Fibroblast of peridontal ligament (primary cell): ENCODE results near the gene TAS2R30.

Experiments used
- DNase-seq: peaks from one replicate; pipeline ENCODE4 v3.0.0-alpha.2; 2010; ENCODE audit errors: extremely low read depth

TAS2R30 gene, protein sequence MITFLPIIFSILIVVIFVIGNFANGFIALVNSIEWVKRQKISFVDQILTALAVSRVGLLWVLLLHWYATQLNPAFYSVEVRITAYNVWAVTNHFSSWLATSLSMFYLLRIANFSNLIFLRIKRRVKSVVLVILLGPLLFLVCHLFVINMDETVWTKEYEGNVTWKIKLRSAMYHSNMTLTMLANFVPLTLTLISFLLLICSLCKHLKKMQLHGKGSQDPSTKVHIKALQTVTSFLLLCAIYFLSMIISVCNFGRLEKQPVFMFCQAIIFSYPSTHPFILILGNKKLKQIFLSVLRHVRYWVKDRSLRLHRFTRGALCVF

DNA sequence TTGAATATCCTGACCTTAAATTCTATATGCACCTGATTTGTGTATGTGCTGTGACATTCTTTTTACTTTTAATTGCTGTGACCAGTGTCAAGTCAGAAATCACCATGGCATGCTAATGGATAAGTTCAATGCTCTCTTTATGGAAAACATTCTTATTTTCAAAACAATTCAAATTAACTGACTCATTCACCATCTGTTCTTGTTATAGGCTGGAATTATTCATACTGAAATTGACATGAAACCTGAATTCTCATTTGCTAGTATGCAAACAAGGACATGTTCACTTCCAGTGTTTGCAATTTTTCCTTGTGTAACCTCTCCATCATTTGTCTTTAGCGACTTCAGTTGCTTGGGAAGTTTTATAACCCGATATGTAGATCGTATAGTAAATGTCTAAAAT lies at the start of gene TAS2R30:
TAS2R30 (minus strand) TSS at position 340 of the 400 bp plus-strand sequence. CDS start 400 bp downstream, outside the sequence.
- peak; percentile 9 for DNase-seq

DNA sequence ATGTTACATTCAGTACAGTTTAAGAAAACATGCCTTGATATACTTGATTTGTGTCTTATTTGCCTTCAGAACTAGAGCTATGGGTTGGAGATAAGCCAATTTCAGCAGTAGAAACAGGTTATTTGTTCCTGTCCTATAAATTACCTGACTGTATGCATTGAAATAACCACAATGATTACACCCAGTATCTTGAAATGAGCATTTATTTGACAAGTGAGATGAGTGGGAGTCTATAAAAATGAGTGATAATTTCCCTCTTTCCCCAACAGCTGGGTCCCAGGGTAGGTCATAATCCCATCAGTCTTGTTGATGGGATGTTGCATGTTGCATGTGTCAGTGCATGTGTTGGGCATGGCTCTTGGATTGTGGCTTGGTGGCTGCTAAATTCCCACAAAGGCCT lies 48.6 kb upstream of the TAS2R30 start:
- no peak for DNase-seq

DNA sequence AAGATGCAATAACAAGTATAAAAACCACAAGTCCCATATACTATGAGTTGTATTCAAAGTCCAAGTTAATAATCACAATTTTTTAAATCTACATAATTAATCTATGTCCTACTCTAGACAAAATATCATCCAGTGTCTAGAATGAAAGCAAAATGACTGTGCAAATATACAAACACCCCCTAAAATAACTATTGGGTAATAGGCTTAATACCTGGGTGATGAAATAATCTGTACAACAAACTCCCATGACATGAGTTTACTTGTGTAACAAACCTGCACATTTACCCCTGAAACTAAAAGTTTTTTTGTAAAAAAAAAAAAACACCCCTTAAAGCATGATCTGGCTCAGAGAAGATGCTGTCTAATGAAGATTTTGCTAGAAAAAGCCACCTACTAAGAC lies 48.1 kb upstream of the TAS2R30 start:
- no peak for DNase-seq

DNA sequence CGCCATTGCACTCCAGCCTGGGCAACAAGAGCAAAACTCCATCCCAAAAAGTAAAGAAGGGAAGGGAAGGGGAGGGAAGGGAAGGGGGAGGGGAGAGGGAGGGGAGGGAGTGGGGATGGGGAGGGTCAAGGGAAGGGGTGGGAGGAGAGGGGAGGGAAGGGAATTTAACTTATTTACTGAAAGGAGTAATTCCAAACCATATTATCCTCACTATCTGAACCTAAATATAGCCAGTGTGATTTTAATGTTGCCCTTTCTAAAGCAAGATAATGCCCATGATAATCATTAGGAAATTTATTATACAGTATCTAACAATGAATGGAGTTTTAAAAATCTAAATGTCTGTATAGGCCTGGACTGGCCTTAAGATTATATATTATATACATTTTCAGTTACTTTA lies 43.8 kb upstream of the TAS2R30 start:
- DNase-seq, result no peak

DNA sequence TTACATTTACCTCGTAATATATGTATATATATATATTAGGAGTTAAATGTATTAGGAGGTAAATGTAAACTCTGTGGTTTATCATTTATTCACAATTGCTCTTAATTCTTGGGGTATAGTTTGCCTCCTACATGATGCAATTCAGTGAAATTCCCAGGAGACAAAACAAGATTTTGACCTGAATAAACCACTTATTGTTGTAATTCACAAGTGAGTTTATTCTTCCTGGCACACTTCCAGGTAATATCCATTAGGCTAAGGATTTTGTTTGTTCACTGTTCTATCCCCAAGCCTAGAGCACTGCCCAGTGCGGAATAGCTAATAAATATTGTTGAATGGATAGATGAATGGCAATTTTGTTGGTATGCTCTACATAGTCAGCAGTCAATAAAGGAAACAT lies 39.6 kb upstream of the TAS2R30 start:
- DNase-seq, result peak; percentile 5

DNA sequence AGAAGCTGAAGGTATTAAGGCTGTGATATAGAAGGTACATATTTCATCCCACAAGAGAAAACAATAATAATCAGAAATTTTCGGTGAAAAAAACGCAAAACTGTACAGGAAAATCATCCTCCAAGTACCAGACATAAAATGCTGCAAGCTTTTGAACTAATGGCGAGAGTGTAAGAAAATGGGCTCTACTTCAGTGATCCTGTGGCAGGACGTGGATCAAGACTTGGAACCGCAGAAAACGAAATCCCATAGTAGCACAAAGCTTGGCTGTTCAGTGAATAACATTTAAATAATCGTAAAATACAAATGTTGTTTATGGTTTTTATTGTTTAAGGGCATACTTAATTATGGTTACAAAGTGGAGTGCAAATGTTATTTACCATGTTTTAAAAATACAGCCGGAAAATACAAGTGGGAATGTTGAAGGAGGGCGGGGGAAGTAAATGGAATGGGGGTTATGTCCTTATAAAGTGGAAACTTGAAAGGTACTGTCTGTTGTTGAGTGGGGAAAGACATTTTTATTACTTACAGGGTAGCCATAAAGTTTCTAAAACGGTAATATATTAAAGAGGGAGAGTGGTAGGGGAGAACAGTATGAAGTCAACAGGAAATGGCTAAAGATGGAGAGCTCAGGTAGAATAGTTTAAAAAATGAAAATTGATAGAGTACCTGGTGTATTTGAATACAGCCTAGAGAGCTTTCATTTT lies 37.7 kb upstream of the TAS2R30 start:
- DNase-seq, result peak; percentile 44

DNA sequence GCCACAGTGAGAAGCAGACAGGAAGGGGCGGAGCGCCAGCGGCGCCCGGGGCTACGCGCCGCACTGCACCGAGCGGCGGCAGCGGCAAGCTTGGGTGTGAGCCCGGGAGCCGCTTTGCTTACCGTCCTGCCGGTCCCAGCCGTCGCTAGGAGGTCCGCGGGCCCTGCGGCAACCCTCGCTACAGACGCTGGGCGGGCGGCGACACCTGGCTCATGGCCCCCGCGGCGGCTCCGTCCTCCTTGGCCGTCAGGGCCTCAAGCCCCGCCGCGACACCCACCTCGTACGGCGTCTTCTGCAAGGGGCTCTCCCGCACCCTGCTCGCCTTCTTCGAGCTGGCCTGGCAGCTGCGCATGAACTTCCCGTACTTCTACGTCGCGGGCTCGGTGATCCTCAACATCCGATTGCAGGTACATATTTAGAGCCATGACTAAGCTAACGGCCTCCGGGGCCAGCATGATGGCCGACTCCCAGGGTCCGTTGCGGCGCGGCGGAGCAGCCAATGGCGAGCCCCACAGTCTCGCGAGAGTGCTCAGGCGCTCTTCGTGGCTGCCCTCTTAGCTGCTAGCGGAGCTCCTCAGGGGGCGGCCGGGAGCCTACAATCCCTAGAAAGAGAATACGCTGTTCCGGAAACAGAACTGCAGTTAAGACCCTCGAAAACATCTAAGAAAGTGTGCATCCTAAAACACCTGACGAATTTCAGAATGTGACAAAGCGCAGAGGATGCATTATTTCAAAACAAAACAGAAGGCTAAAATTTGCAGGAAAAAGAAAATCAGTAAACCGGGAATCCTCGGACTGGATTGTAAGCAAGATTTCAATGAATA lies 36.9 kb upstream of the TAS2R30 start, which contains the start of gene SMIM10L1:
SMIM10L1 (plus strand) TSS at position 50 of the 824 bp plus-strand sequence; CDS start at position 213, 163 bp downstream.
- peak; percentile 92 for DNase-seq

DNA sequence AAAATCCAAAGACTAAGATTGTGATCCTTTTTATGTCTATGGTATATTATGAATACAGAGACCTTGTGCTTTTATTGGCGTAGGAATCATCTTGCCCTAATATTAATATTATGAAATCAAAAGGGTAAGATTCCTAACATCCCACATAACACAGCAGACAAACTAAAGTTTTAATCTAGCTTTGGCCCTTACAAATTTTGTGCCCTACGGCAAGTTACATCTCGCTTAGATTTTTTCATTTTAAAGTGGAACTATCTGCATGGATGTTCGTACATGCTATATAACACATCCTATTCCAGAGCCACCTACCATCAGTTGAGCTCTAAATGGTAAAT lies 36.3 kb upstream of the TAS2R30 start:
- no peak for DNase-seq

DNA sequence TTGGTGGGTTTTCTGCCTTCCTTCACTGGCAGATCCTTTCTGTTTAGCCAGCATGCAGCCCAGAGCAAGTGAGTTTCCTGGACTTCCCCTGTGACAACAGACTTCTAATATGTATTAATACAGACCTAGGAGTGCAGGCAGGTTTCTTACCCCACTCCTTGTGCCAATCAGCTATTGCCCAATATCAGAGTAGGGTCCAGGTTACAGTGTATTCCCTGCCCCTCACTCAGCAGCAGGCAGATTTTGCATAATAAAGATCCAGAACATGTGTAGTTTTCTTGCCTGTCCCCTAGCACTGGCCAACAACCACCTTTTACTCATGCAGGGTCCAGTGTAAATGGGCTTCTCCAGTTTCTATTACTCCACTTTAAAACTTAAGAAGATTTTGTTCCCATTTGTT lies 31.9 kb upstream of the TAS2R30 start:
- DNase-seq, result no peak

DNA sequence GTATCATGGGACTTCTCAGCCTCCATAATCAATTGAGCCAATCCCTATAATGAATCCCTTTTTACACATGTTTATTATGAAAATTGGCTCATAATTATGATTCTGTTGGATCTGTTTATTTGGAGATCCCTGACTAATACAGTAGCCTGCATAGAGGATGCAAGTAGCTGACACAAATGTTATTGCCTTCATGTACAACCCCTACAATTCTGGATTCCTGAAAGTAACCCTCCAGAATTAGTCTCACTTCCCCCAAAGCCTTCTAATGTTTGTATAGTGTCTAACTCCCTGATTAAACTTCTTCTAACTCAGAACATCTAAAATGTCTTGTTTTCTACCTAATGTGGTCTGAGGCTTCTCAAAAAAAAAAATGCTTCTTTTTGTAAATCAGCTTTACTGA lies 29.9 kb upstream of the TAS2R30 start:
- DNase-seq, result no peak

DNA sequence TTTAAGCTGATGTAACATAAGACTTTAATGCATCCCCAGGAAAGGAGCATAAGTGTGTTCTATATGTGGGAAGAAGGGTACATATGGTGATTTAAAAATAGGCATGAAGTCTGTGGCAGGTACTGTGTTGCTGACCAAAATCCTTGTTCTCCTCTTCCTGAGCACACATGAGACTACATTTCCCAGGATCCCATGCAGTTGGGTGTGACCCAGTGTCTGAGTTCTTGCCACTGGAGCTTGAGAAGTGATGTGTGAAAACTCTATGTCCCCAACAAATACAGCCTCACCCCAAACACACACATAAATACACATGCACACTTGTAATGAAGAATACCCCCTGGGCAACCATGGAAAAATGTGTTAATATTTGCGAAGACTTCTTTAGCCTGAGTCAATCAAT lies 28.1 kb upstream of the TAS2R30 start:
- no peak for DNase-seq

DNA sequence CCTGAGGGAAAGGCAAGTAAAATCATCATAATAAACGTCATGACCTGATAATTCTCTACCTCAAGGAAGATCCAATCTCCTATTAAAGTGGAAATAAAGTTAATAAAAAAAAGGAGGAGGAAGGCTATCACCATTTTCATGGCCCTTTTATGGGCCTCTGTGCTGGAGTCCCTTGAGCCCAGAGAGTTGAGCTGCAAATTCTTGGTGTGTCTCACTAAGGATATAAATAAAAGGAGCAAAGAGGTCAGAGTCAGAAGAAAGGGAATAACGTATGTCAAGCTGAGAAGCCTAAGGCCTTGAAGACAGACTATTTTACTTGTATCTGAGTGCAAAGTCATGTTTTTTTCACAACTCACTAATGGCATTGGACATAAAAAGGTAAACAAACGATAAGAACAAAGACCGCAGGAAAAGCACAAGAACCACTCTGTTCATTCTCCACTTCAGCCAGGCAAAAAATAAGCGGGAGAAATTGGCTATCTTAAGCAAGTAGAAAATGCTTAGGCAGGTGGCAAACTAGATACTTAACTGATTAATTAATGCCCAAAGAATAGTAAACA lies 24.5 kb upstream of the TAS2R30 start:
- no peak for DNase-seq

DNA sequence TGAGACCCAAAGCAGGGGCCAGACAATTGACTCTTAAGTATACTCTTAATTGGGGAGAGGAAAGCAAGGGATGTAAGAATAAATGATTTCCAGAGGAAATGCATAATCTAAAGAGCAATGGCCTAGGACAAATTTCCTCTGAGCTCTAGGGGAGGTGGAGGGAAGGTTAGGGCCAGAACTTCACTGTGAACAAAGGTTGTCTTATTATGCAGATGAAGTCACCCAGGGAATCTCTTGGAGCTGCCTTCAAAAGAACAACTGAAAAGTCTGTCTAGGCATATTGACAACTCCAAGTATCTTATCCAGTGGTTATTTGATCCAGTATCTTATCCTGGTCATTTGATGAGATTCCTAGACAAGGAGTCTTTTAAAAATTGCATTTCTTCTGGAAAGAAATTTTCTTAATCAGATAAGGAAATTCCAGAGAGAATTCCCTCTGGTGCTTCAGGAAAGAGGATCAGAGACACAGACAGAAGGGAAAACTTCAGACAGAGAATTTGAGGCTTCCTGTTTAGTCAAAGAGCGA lies 20.0 kb upstream of the TAS2R30 start:
- no peak for DNase-seq

DNA sequence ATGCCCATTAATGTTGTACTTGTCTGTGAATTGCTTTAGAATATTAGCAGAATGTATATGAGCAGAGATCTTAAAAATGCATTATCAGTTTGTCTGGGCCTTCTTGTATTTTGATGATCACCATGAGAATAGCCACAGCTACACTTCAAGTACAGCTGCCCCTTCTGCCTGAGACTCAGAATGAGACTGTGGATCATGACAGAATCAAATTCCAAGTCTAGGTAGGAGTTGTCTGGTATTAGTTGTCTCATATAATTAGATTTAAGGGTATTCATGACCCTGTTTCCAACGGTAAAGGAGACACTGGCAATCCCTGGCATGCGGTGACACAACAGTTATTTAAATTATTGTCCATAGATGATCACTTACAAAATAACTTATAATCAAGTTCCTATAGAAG lies 18.3 kb upstream of the TAS2R30 start:
- no peak for DNase-seq

DNA sequence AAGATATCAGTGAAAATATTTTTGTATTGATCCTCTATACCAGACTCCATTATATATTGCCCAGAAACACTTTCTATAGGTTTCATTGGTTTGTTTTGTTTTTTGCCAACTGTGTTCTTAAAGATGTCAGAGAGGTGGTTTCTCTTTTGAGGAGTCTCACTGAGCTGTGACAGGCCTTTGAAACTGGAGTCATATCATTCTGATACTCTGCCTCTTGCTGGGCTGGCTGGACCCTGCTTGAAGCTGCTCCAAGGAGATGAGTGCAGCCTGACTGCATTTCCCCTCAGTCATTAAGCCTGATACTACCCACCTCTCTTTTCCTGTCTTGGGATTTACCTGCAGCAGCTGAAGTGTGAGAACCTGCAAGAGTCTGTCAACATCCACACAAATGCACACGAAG lies 16.4 kb upstream of the TAS2R30 start:
- no peak for DNase-seq

DNA sequence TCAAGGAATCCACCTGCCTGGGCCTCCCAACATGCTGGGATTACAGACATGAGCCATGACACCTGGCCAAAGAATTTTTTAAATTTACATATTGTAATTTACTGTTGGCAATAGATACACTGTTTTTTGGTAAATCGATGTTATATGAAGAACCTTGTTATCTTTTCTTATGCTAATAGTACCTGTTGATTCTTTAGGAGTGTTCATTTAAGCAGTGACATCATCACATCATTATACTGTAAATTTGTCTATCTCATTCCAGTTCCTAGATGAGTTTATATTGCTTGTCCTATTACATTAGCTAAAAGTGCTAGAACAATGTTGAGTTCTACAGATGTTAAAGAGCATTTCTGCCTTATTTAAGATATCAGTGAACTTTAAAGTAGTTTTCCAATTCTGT lies 13.0 kb upstream of the TAS2R30 start:
- no peak for DNase-seq

DNA sequence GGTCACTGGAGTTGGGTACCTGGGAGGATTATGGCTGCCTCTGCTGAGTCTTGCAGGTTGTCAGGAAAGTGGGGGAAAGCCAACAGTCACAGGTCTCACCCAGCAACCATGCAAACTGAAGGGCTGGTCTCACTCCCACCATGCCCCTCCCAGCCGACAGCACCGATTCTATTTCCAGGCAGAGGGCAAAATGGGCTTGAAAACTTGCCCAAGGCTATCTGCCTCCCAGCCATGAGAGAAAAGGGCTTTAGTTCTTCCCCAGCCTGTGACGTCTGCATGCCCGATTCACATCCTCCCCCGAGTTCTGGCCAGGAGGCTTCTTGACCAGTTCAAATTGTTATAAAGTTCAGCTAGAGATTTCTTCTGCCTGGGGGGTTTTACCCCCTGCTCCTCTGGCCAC lies 9.9 kb upstream of the TAS2R30 start:
- DNase-seq, result no peak

DNA sequence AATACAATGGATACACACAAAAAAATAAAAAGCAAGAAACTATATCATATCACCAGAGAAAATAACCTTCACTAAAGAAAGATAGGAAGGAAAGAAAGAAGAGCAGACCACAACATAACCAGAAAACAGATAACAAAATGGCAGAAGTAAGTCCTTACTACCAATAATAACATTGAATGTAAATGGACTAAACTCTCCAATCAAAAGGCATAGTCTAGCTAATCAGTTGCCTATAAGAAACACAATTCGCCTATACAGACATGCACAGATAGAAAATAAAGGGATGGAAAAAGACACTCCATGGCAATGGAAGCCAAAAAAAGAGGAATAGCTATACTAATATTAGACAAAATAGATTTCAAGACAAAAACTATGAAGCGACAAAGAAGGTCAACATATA lies 8.9 kb upstream of the TAS2R30 start:
- DNase-seq, result no peak

DNA sequence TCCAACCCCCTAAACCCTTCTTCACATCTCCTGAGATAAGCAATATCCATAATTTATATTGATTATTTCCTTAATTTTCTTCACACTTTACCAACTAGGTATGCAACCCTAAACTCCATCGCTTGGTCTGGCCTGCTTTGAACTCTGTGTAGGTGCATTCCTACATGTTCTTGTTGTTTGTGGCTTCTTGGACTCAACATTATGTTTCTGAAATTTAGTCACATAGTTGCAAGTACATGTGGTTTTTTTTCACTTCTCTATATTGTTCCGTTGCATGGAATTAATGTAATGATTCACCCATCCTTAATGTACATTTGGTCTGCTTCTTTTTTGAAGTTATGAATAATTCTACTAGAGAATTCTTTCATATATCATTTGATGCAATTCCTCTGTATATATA lies 1.6 kb upstream of the TAS2R30 start:
- DNase-seq, result no peak

DNA sequence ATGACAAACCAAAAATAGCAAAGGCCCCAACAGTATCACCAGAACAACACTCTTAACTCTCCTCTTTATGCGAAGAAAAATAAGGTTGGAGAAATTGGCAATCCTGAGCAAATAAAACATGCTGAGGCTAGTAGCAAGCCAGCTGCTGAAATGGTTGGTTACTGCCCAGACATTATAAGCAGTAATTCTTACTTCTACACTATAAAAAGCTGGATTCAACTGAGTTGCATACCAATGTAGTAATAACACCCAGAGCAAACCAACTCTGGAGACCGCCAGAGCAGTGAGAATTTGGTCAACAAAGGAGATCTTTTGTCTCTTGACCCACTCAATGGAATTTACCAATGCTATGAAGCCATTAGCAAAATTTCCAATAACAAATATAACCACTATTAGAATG lies 628 bp downstream of the TAS2R30 start:
- DNase-seq, result no peak

DNA sequence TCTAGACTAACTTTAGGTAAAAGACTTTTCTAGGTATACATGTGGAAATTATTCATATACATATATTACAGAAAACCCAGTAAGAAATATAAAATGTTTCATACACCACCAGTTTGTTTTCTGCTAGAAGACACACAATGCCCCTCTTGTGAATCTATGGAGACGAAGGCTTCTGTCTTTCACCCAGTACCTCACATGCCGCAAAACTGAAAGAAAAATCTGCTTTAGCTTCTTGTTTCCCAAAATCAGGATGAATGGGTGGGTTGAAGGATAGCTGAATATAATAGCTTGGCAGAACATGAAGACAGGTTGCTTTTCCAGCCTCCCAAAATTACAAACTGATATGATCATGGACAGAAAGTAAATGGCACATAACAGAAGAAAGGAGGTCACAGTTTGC lies 1.3 kb downstream of the TAS2R30 start:
- DNase-seq, result no peak

DNA sequence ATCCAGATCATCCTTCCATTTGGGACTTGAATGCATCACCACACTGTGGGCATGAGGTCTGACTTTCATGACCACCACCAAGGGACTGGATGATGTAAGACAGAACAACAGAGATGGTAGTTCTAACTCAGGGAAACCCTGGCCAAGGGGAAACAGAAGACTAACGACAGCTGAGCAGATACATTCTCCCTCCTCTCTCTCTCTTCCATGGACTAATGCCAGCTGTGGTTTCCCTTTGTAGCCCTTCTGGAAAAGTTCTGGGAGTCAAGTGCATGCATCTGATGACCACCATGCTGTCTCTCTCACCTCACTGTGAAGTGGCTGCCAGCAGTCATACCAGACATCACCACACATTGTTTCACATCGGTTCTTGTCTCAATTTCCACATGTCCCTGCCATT lies 3.4 kb downstream of the TAS2R30 start:
- DNase-seq, result no peak
